ENCODE measurements around the gene PXMP4. TPM values are rescaled to one million over a fixed set of nuclear protein-coding genes. Genes with fewer than 3 reads are reported as not detected.

Gene PXMP4
- total RNA-seq, 1 donor from 2014 or later, result 9.4 TPM

- DNase-seq, result no peak
- H3K27me3 Mint-ChIP-seq (ENCODE audit: unreplicated experiment), result peaks cover 17% of the 10 kb centered on the region
- H3K4me1 Mint-ChIP-seq (ENCODE audit: low read depth, unreplicated experiment), result peaks cover 40% of the 10 kb centered on the region
- H3K9me3 Mint-ChIP-seq (ENCODE audit: unreplicated experiment), result peaks cover 8% of the 10 kb centered on the region
- TF ChIP-seq CTCF (IDR thresholded peaks at IDR 0.05; ENCODE audit: partially characterized antibody, unreplicated experiment), result no peak
- no peak overlapping the region for H3K4me3 Mint-ChIP-seq (ENCODE audit: unreplicated experiment)
- H3K36me3 Mint-ChIP-seq (ENCODE audit: unreplicated experiment), result no peaks in the 10 kb centered on the region
- no peak overlapping the region for H3K27ac Mint-ChIP-seq (ENCODE audit: unreplicated experiment)
Observed at GRCh38 chr20:33680686-33681085, 39.4 kb downstream of the PXMP4 start.

- no peak overlapping the region for H3K4me3 Mint-ChIP-seq (ENCODE audit: unreplicated experiment)
- H3K27ac Mint-ChIP-seq (ENCODE audit: unreplicated experiment), result no peak overlapping the region
- H3K9me3 Mint-ChIP-seq (ENCODE audit: unreplicated experiment), result peaks cover 9% of the 10 kb centered on the region
- no peaks in the 10 kb centered on the region for H3K36me3 Mint-ChIP-seq (ENCODE audit: unreplicated experiment)
- peaks cover 47% of the 10 kb centered on the region for H3K4me1 Mint-ChIP-seq (ENCODE audit: low read depth, unreplicated experiment)
- TF ChIP-seq CTCF (IDR thresholded peaks at IDR 0.05; ENCODE audit: partially characterized antibody, unreplicated experiment), result no peak
- DNase-seq, result no peak
- H3K27me3 Mint-ChIP-seq (ENCODE audit: unreplicated experiment), result peaks cover 17% of the 10 kb centered on the region
Observed at GRCh38 chr20:33679758-33680485, 40.2 kb downstream of the PXMP4 start.

GRCh38 chr20:33677991-33678702 is 42.0 kb downstream of the PXMP4 start:
- peaks cover 15% of the 10 kb centered on the region for H3K27me3 Mint-ChIP-seq (ENCODE audit: unreplicated experiment)
- H3K4me1 Mint-ChIP-seq (ENCODE audit: low read depth, unreplicated experiment), result peaks cover 49% of the 10 kb centered on the region
- DNase-seq, result peak; percentile 47
- no peak for TF ChIP-seq CTCF (IDR thresholded peaks at IDR 0.05; ENCODE audit: partially characterized antibody, unreplicated experiment)
- no peak overlapping the region for H3K4me3 Mint-ChIP-seq (ENCODE audit: unreplicated experiment)
- peak overlapping the region; percentile 79 for H3K27ac Mint-ChIP-seq (ENCODE audit: unreplicated experiment)
- H3K9me3 Mint-ChIP-seq (ENCODE audit: unreplicated experiment), result peaks cover 10% of the 10 kb centered on the region
- H3K36me3 Mint-ChIP-seq (ENCODE audit: unreplicated experiment), result no peaks in the 10 kb centered on the region

GRCh38 chr20:33676652-33677645 is 43.2 kb downstream of the PXMP4 start:
- peaks cover 47% of the 10 kb centered on the region for H3K4me1 Mint-ChIP-seq (ENCODE audit: low read depth, unreplicated experiment)
- H3K27me3 Mint-ChIP-seq (ENCODE audit: unreplicated experiment), result peaks cover 17% of the 10 kb centered on the region
- peak overlapping the region; percentile 11 for H3K27ac Mint-ChIP-seq (ENCODE audit: unreplicated experiment)
- peak overlapping the region; percentile 20 for H3K4me3 Mint-ChIP-seq (ENCODE audit: unreplicated experiment)
- H3K9me3 Mint-ChIP-seq (ENCODE audit: unreplicated experiment), result peaks cover 10% of the 10 kb centered on the region
- no peak for DNase-seq
- TF ChIP-seq CTCF (IDR thresholded peaks at IDR 0.05; ENCODE audit: partially characterized antibody, unreplicated experiment), result no peak
- H3K36me3 Mint-ChIP-seq (ENCODE audit: unreplicated experiment), result no peaks in the 10 kb centered on the region
